HG03558 (cell line): ENCODE data around the gene PAPOLA.

Experiments
- ATAC-seq: cut with Tn5 transposase; IDR thresholded peaks from one replicate; pipeline ENCODE4 v1.9.1; 2021; ENCODE audit warnings: moderate number of reproducible peaks; ENCODE audit not compliant: unreplicated experiment; ENCODE audit errors: extremely low read depth

Gene PAPOLA

GRCh38 chr14:96583569-96584041, 81.4 kb downstream of the PAPOLA start:
- ATAC-seq = no peak

GRCh38 chr14:96584199-96584906, 82.2 kb downstream of the PAPOLA start:
- ATAC-seq = no peak

GRCh38 chr14:96584907-96585671, 82.9 kb downstream of the PAPOLA start:
- ATAC-seq = no peak

- ATAC-seq = no peak
Measured at GRCh38 chr14:96585672-96586013, 83.5 kb downstream of the PAPOLA start.

GRCh38 chr14:96586056-96586455, 83.9 kb downstream of the PAPOLA start:
- ATAC-seq = no peak

- no peak for ATAC-seq
Measured at GRCh38 chr14:96586921-96587822, 85.0 kb downstream of the PAPOLA start.

GRCh38 chr14:96587823-96588385, 85.7 kb downstream of the PAPOLA start:
- no peak for ATAC-seq

GRCh38 chr14:96588410-96589257, 86.5 kb downstream of the PAPOLA start:
- no peak for ATAC-seq

GRCh38 chr14:96589577-96589976, 87.4 kb downstream of the PAPOLA start:
- ATAC-seq = no peak

- no peak for ATAC-seq
Measured at GRCh38 chr14:96590190-96590864, 88.1 kb downstream of the PAPOLA start.

- ATAC-seq = no peak
Measured at GRCh38 chr14:96592591-96593386, 90.6 kb downstream of the PAPOLA start.

- no peak for ATAC-seq
Measured at GRCh38 chr14:96594961-96595360, 92.8 kb downstream of the PAPOLA start.

GRCh38 chr14:96597680-96598079, 95.5 kb downstream of the PAPOLA start:
- ATAC-seq = no peak

GRCh38 chr14:96598332-96598928, 96.2 kb downstream of the PAPOLA start:
- no peak for ATAC-seq

- no peak for ATAC-seq
Measured at GRCh38 chr14:96599076-96599475, 96.9 kb downstream of the PAPOLA start.

GRCh38 chr14:96602186-96602585, 100.0 kb downstream of the PAPOLA start:
- ATAC-seq = no peak

GRCh38 chr14:96603350-96604255, 101.4 kb downstream of the PAPOLA start:
- no peak for ATAC-seq
